Activated T-cell treated with anti-CD3 and anti-CD28 coated beads for 24 hours (primary cell): ENCODE data around the gene PRPF38B.
"Not testable (repeated sequence)": the region's sequence is repeated elsewhere in the genome, so short reads cannot be mapped to it uniquely, and the experiment has no call there.

ENCODE experiments used
- DNase-seq: peaks from one replicate; pipeline ENCODE4 v3.0.0-alpha.2; 2020; ENCODE audit warnings: low read depth

PRPF38B gene

GRCh38 chr1:108679586-108680213 lies 12.4 kb upstream of the PRPF38B start:
- no peak for DNase-seq

GRCh38 chr1:108681701-108682100 lies 10.4 kb upstream of the PRPF38B start:
- not testable (repeated sequence) for DNase-seq

GRCh38 chr1:108685529-108685928 lies 6.6 kb upstream of the PRPF38B start:
- no peak for DNase-seq

GRCh38 chr1:108686614-108687313 lies 5.3 kb upstream of the PRPF38B start:
- DNase-seq: no peak

GRCh38 chr1:108691128-108691941 lies 775 bp upstream of the PRPF38B start:
- no peak for DNase-seq

GRCh38 chr1:108692724-108693655 lies 880 bp downstream of the PRPF38B start:
- peak; percentile 55 for DNase-seq

- no peak for DNase-seq
Observed at GRCh38 chr1:108695535-108695934, 3.4 kb downstream of the PRPF38B start.

GRCh38 chr1:108699375-108700332 lies 7.5 kb downstream of the PRPF38B start:
- DNase-seq: no peak

GRCh38 chr1:108701176-108701849 lies 9.2 kb downstream of the PRPF38B start:
- no peak for DNase-seq

- not testable (repeated sequence) for DNase-seq
Observed at GRCh38 chr1:108702109-108702508, 10.0 kb downstream of the PRPF38B start.

- peak; percentile 22 for DNase-seq
Observed at GRCh38 chr1:108703939-108704338, 11.8 kb downstream of the PRPF38B start.

GRCh38 chr1:108704496-108704895 lies 12.4 kb downstream of the PRPF38B start:
- DNase-seq: no peak

GRCh38 chr1:108706643-108707042 lies 14.5 kb downstream of the PRPF38B start:
- no peak for DNase-seq

GRCh38 chr1:108708691-108709660 lies 16.9 kb downstream of the PRPF38B start:
- peak; percentile 33 for DNase-seq

- no peak for DNase-seq
Observed at GRCh38 chr1:108712606-108713150, 20.6 kb downstream of the PRPF38B start, which contains the start of gene FNDC7. TSS of gene FNDC7 (plus strand) at chr1:108712908. CDS start at chr1:108712934, 26 bp downstream.

- no peak for DNase-seq
Observed at GRCh38 chr1:108715932-108716331, 23.8 kb downstream of the PRPF38B start.

- no peak for DNase-seq
Observed at GRCh38 chr1:108716437-108717230, 24.5 kb downstream of the PRPF38B start.
